ENCODE data around the gene COX5B. TPM values are rescaled to one million over a fixed set of nuclear protein-coding genes. Genes with fewer than 3 reads are reported as not detected.

The COX5B gene
- total RNA-seq, 2 donors from 2014 or later: 363 to 469 TPM

DNA sequence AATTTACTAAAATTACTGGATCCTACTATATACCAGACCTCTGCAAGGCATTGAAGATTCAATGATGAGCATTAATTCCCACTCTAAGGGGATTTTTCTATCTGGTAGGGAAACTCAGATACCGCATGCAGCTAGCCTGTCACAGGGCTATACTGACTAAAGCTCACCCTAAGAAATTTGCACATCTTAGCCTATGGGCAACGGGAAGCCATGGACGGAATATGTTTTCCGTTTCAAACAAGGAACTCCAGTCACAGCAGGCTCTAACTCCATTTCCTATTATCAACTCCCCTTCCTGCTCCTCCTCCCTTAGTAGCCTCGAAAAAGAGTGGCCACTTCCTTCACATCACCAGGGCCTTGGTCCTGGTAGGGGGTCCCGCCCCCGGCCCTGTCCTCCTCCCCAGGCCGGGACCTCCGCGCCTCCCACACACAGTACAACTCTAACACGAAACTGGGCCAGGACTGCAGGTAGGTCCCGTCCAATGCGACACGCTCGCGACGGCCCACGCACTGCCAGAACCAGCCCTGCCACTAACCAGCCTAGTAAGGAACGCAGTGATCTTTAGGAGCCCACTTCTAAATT, 659 bp upstream of the COX5B start:
- WGBS: 10% methylated on average over 19 of the region's 19 CpGs
- no peaks in the 10 kb centered on the region for H3K4me1 ChIP-seq (replicated peaks)
- H3K36me3 ChIP-seq: peaks cover 6 to 7% of the 10 kb centered on the region in 2 donors
- peak overlapping the region; percentile 92 to 95 for H3K27ac ChIP-seq
- DNase-seq (ENCODE audit: low spot score): no peak
- H3K4me3 ChIP-seq: peak overlapping the region; percentile 82 to 96
- TF ChIP-seq, protein P1, sequence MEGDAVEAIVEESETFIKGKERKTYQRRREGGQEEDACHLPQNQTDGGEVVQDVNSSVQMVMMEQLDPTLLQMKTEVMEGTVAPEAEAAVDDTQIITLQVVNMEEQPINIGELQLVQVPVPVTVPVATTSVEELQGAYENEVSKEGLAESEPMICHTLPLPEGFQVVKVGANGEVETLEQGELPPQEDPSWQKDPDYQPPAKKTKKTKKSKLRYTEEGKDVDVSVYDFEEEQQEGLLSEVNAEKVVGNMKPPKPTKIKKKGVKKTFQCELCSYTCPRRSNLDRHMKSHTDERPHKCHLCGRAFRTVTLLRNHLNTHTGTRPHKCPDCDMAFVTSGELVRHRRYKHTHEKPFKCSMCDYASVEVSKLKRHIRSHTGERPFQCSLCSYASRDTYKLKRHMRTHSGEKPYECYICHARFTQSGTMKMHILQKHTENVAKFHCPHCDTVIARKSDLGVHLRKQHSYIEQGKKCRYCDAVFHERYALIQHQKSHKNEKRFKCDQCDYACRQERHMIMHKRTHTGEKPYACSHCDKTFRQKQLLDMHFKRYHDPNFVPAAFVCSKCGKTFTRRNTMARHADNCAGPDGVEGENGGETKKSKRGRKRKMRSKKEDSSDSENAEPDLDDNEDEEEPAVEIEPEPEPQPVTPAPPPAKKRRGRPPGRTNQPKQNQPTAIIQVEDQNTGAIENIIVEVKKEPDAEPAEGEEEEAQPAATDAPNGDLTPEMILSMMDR (IDR thresholded peaks at IDR 0.05): no peak
- no peak for TF ChIP-seq POLR2A (IDR thresholded peaks at IDR 0.05)
- TF ChIP-seq POLR2AphosphoS5 (IDR thresholded peaks at IDR 0.05): no peak
- no peaks in the 10 kb centered on the region for H3K9me3 ChIP-seq
- H3K27me3 ChIP-seq (replicated peaks; ENCODE audit: insufficient read depth): no peaks in the 10 kb centered on the region
- intact Hi-C loops (cut with DNase I): loop anchor here (10.0 kb wide), 1 partner anchor 50 kb away; no protein-coding TSS in a partner anchor

DNA sequence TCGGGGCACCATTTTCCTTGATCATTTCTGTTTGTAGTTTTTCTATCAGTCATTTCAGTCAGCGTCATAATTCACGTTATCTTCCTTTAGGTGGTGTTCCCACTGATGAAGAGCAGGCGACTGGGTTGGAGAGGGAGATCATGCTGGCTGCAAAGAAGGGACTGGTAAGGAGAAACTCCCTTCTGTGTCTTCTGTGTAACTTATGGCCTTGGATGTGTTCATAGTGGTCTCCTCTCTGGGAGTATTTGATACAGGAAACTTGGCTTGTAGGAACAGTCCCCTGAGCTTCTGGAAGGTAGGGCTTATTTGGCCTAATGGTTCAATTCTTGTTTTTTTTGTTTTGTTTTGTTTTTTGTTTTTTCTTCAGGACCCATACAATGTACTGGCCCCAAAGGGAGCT, 1.1 kb downstream of the COX5B start:
- Histone ChIP-seq H3K4me1 (replicated peaks) (no peaks in the 10 kb centered on the region), H3K27ac (no peak overlapping the region), H3K9me3 (no peaks in the 10 kb centered on the region), H3K27me3 (replicated peaks; ENCODE audit: insufficient read depth) (no peaks in the 10 kb centered on the region), H3K36me3 (peaks cover 6 to 7% of the 10 kb centered on the region in 2 donors), H3K4me3 (peak overlapping the region; percentile 82 to 96)
- DNase-seq (ENCODE audit: low spot score): no peak
- TF ChIP-seq, protein P1 (IDR thresholded peaks at IDR 0.05): no peak
- TF ChIP-seq POLR2AphosphoS5 (IDR thresholded peaks at IDR 0.05): no peak
- TF ChIP-seq POLR2A (IDR thresholded peaks at IDR 0.05): no peak
- intact Hi-C loops (cut with DNase I): loop anchor here (1.0 to 10.0 kb wide), 2 partner anchors 16 to 48 kb away; no protein-coding TSS in a partner anchor
- WGBS: 84% methylated on average over 4 of the region's 4 CpGs

DNA sequence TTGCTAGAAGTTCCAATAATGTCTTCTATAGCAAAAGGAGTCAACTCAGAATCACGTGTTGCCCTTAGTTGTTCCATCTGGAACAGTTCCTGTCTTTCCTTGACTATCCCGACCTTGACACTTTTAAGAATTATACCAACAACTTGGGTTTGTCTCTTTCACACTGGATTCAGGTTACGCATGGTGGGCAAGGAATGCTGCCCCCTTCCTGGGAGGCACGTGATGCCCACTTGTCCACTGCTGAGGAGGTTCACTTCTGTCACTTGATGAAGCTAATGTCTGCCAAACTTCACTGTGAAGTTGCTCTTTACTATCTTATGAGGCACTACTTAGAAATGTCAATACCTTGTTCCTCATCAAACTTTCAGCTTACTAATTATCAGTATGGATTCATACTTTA, 5.3 kb downstream of the COX5B start:
- Histone ChIP-seq H3K4me1 (replicated peaks) (no peaks in the 10 kb centered on the region), H3K4me3 (no peak overlapping the region), H3K36me3 (peaks cover 6 to 7% of the 10 kb centered on the region in 2 donors), H3K27ac (no peak overlapping the region), H3K9me3 (no peaks in the 10 kb centered on the region), H3K27me3 (replicated peaks; ENCODE audit: insufficient read depth) (no peaks in the 10 kb centered on the region)
- DNase-seq (ENCODE audit: low spot score): no peak
- 78% methylated on average over 4 of the region's 4 CpGs for WGBS
- TF ChIP-seq, protein P1 (IDR thresholded peaks at IDR 0.05): no peak
- TF ChIP-seq POLR2A (IDR thresholded peaks at IDR 0.05): no peak
- intact Hi-C loops (cut with DNase I): no loop called here

DNA sequence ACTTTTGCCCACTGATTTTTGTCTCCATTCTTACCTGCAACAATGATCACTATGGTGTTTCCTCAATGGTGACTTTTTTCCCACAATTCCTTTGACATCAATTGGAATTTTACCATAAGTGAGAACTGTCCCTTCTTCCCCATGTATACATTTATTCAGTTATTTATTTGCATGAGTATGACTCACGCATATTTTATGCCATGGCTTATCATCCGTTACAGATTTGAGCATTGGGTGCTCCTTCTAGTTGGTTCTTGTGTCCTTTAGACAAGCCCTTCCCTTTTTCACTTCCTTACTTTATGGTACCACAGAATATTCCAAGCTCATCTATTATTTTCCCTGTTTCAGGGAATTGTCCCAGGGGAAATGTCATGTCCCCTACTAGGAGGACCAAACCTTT, 7.6 kb downstream of the COX5B start:
- no peak for DNase-seq (ENCODE audit: low spot score)
- no peak overlapping the region for H3K27ac ChIP-seq
- 98% methylated on average over 2 of the region's 2 CpGs for WGBS
- no peaks in the 10 kb centered on the region for H3K9me3 ChIP-seq
- H3K4me1 ChIP-seq (replicated peaks): no peaks in the 10 kb centered on the region
- intact Hi-C loops (cut with DNase I): no loop called here
- peaks cover under 1 to 10% of the 10 kb centered on the region in 2 donors for H3K36me3 ChIP-seq
- TF ChIP-seq POLR2AphosphoS5 (IDR thresholded peaks at IDR 0.05) (no peak), POLR2A (IDR thresholded peaks at IDR 0.05) (no peak)
- TF ChIP-seq, protein P1 (IDR thresholded peaks at IDR 0.05): no peak
- H3K27me3 ChIP-seq (replicated peaks; ENCODE audit: insufficient read depth): no peaks in the 10 kb centered on the region
- no peak overlapping the region for H3K4me3 ChIP-seq

DNA sequence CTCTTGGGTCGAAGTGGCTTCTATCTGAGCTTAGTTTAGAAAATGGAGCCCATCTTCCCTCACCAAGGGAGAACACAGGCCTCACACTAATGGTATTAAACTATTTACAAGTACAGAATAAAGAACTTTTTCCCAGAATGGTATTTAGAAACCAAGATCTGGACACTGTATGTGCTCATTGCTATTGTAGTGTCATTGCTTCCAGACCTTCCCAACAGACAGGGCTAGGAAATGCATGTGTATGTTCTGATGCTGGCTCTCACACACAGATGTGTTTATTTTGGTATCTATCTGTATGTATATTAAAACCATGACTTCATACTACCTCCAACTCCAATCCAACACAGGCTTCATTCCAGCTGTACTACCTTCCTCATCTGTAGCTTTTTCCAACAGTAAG, 8.0 kb downstream of the COX5B start:
- no peaks in the 10 kb centered on the region for H3K9me3 ChIP-seq
- intact Hi-C loops (cut with DNase I): no loop called here
- TF ChIP-seq, protein P1 (IDR thresholded peaks at IDR 0.05): no peak
- TF ChIP-seq POLR2A (IDR thresholded peaks at IDR 0.05) (no peak), POLR2AphosphoS5 (IDR thresholded peaks at IDR 0.05) (no peak)
- H3K27me3 ChIP-seq (replicated peaks; ENCODE audit: insufficient read depth): no peaks in the 10 kb centered on the region
- H3K4me3 ChIP-seq: no peak overlapping the region
- H3K36me3 ChIP-seq: peaks cover 5 to 11% of the 10 kb centered on the region in 2 donors
- no peak overlapping the region for H3K27ac ChIP-seq
- WGBS: 100% methylated on average over 1 of the region's 1 CpG
- no peaks in the 10 kb centered on the region for H3K4me1 ChIP-seq (replicated peaks)
- no peak for DNase-seq (ENCODE audit: low spot score)
